Measurements from ENCODE around the gene CYP11A1. TPM values are rescaled to one million over a fixed set of nuclear protein-coding genes. Genes with fewer than 3 reads are reported as not detected.

CYP11A1 gene
- total RNA-seq, 1 donor: not detected

GRCh38 chr15:74389241-74390048 lies 22.0 kb upstream of the CYP11A1 start:
- DNase-seq (ENCODE audit: low read depth in 2 of 3, low spot score in 2 of 3): peak in 2 of 3 donors; percentile 96 to 98

- no peak for DNase-seq (ENCODE audit: low read depth in 2 of 3, low spot score in 2 of 3)
Measured at GRCh38 chr15:74388363-74388951, 21.0 kb upstream of the CYP11A1 start.

GRCh38 chr15:74387621-74388362 lies 20.3 kb upstream of the CYP11A1 start:
- DNase-seq (ENCODE audit: low read depth in 2 of 3, low spot score in 2 of 3): no peak

GRCh38 chr15:74387141-74387541 lies 19.7 kb upstream of the CYP11A1 start:
- no peak for DNase-seq (ENCODE audit: low read depth in 2 of 3, low spot score in 2 of 3)

- no peak for DNase-seq (ENCODE audit: low read depth in 2 of 3, low spot score in 2 of 3)
Measured at GRCh38 chr15:74386496-74387140, 19.2 kb upstream of the CYP11A1 start.

- no peak for DNase-seq (ENCODE audit: low read depth in 2 of 3, low spot score in 2 of 3)
Measured at GRCh38 chr15:74385733-74386132, 18.3 kb upstream of the CYP11A1 start.

- peak in 2 of 3 donors; percentile 87 to 92 for DNase-seq (ENCODE audit: low read depth in 2 of 3, low spot score in 2 of 3)
Measured at GRCh38 chr15:74384881-74385643, 17.6 kb upstream of the CYP11A1 start.

GRCh38 chr15:74384566-74384880 lies 17.1 kb upstream of the CYP11A1 start:
- DNase-seq (ENCODE audit: low read depth in 2 of 3, low spot score in 2 of 3): no peak

GRCh38 chr15:74383695-74384565 lies 16.5 kb upstream of the CYP11A1 start:
- peak in 1 of 3 donors; percentile 41 for DNase-seq (ENCODE audit: low read depth in 2 of 3, low spot score in 2 of 3)

GRCh38 chr15:74383286-74383685 lies 15.8 kb upstream of the CYP11A1 start:
- no peak for DNase-seq (ENCODE audit: low read depth in 2 of 3, low spot score in 2 of 3)

GRCh38 chr15:74382004-74382816 lies 14.8 kb upstream of the CYP11A1 start:
- DNase-seq (ENCODE audit: low read depth in 2 of 3, low spot score in 2 of 3): peak; percentile 67 to 72 (median 68)

GRCh38 chr15:74381481-74381880 lies 14.0 kb upstream of the CYP11A1 start:
- DNase-seq (ENCODE audit: low read depth in 2 of 3, low spot score in 2 of 3): no peak

- no peak for DNase-seq (ENCODE audit: low read depth in 2 of 3, low spot score in 2 of 3)
Measured at GRCh38 chr15:74381190-74381453, 13.7 kb upstream of the CYP11A1 start.

GRCh38 chr15:74380361-74381189 lies 13.1 kb upstream of the CYP11A1 start:
- no peak for DNase-seq (ENCODE audit: low read depth in 2 of 3, low spot score in 2 of 3)

GRCh38 chr15:74378848-74379247 lies 11.4 kb upstream of the CYP11A1 start:
- DNase-seq (ENCODE audit: low read depth in 2 of 3, low spot score in 2 of 3): peak in 2 of 3 donors; percentile 78

- no peak for DNase-seq (ENCODE audit: low read depth in 2 of 3, low spot score in 2 of 3)
Measured at GRCh38 chr15:74377831-74378766, 10.7 kb upstream of the CYP11A1 start.

Measured in hematopoietic multipotent progenitor cell (in vitro differentiated cells).